A549 (cell line): Measurements from ENCODE around the gene SLC16A10. TPM values are rescaled to one million over a fixed set of nuclear protein-coding genes. Genes with fewer than 3 reads are reported as not detected.

Experiments used
- ATAC-seq, 2 experiments: fragments of 200-7000 bp in 1 of 2; fragments of >200 bp in 1 of 2; cut with Nextera tagmentation in 1 of 2; cut with Tn5 transposase in 1 of 2; 3 replicates each; pipeline versions ENCODE4 v1.8.0 to v1.9.1; 2018 to 2020; ENCODE audit warnings: mild to moderate bottlenecking in 1 of 2, moderate library complexity in 1 of 2
- CTCF ChIA-PET: fragments of 300-600 bp; sonication (Branson Sonifier 250); formaldehyde crosslinking; extraction: SDS; loops from one replicate; lab custom pipeline; 2021; ENCODE audit warnings: antibody characterized with exemption, inconsistent platforms; lab: Yijun Ruan, JAX
- POLR2A ChIA-PET: fragments of 350-600 bp; formaldehyde crosslinking; extraction: SDS; loops from one replicate; lab custom pipeline; 2021; ENCODE audit warnings: antibody characterized with exemption, inconsistent platforms; lab: Yijun Ruan, JAX
- DNase-seq, 2 experiments: peaks; one replicate each; pipeline versions ENCODE4 v3.0.0 to v3.0.0-alpha.2; 2011 to 2016; ENCODE audit warnings: low read depth in 1 of 2, low spot score in 1 of 2
- FAIRE-seq: peaks from 2 replicates; lab custom pipeline; 2011; peaks lifted over from hg19 to GRCh38; lab: Jason Lieb, UNC
- H3K27ac ChIP-seq, 2 experiments: fragments of >200 bp; sonication (Bioruptor Twin); formaldehyde crosslinking; 3 replicates each; pipeline ENCODE4 v1.5.1; 2016 to 2017
- H3K4me1 ChIP-seq: fragments of >200 bp; sonication (Bioruptor Twin); formaldehyde crosslinking; 3 replicates; pipeline ENCODE4 v1.6.1; 2016
- H3K4me2 ChIP-seq: fragments of >200 bp; sonication (Bioruptor Twin); formaldehyde crosslinking; 3 replicates; pipeline ENCODE4 v1.6.1; 2016
- H3K4me3 ChIP-seq: fragments of >200 bp; sonication (Bioruptor Twin); formaldehyde crosslinking; 3 replicates; pipeline ENCODE4 v1.5.1; 2016
- H3K9me3 ChIP-seq: fragments of >200 bp; sonication (Bioruptor Twin); formaldehyde crosslinking; 3 replicates; pipeline ENCODE4 v1.6.1; 2016
- BCL3 ChIP-seq: fragments of >200 bp; sonication (Bioruptor Twin); formaldehyde crosslinking; IDR thresholded peaks from 3 replicates; pipeline ENCODE4 v1.6.1; 2016
- CEBPB ChIP-seq, 2 experiments: fragments of >200 bp in 1 of 2; sonication (Bioruptor Twin) in 1 of 2; formaldehyde crosslinking in 1 of 2; IDR thresholded peaks; 2 replicates each; pipeline ENCODE4 v1.6.1; 2012 to 2016
- CHD2 ChIP-seq: fragments of 150-350 bp; IDR thresholded peaks from 2 replicates; pipeline ENCODE4 v1.6.1; 2014; ENCODE audit warnings: low read length; ENCODE audit not compliant: partially characterized antibody
- CTCF ChIP-seq: fragments of >200 bp; sonication (Bioruptor Twin); formaldehyde crosslinking; IDR thresholded peaks from 3 replicates; pipeline ENCODE4 v1.5.1; 2016
- EHMT2 ChIP-seq: fragments of 200-600 bp; sonication (generic); IDR thresholded peaks from 2 replicates; pipeline ENCODE4 v1.6.1; 2016; ENCODE audit warnings: antibody characterized with exemption, low read depth, mild to moderate bottlenecking, moderate library complexity
- EP300 ChIP-seq, 2 experiments: fragments of >200 bp; sonication (Bioruptor Twin); formaldehyde crosslinking; IDR thresholded peaks; 2 replicates in 1 of 2; 3 replicates in 1 of 2; pipeline ENCODE4 v1.6.1; 2016 to 2017
- FOSL2 ChIP-seq, 2 experiments: fragments of 450-650 bp in 1 of 2; fragments of >200 bp in 1 of 2; sonication (Bioruptor Twin) in 1 of 2; formaldehyde crosslinking; IDR thresholded peaks; 2 replicates each; pipeline versions ENCODE4 v1.5.0 to v1.6.1; 2016 to 2020; ENCODE audit warnings: mild to moderate bottlenecking in 1 of 2, moderate library complexity in 1 of 2
- FOXS1 ChIP-seq: fragments of 250-450 bp; sonication (Bioruptor Pico); IDR thresholded peaks from 2 replicates; pipeline ENCODE4 v1.5.0; 2020; ENCODE audit warnings: mild to moderate bottlenecking, moderate library complexity
- HES2 ChIP-seq: fragments of >200 bp; sonication (Bioruptor Twin); formaldehyde crosslinking; IDR thresholded peaks from 2 replicates; pipeline ENCODE4 v1.6.1; 2016
- HEYL ChIP-seq: fragments of 250-450 bp; sonication (Bioruptor Pico); IDR thresholded peaks from 2 replicates; pipeline ENCODE4 v1.8.0; 2021; ENCODE audit warnings: mild to moderate bottlenecking, moderate library complexity
- HMGXB4 ChIP-seq: fragments of 250-450 bp; sonication (Bioruptor Pico); IDR thresholded peaks from 2 replicates; pipeline ENCODE4 v1.5.0; 2021; ENCODE audit warnings: mild to moderate bottlenecking, moderate library complexity, borderline replicate concordance
- HOXB13 ChIP-seq: fragments of 250-450 bp; sonication (Bioruptor Pico); IDR thresholded peaks from 2 replicates; pipeline ENCODE4 v1.5.0; 2020; ENCODE audit warnings: low read depth, mild to moderate bottlenecking, moderate library complexity
- HOXB5 ChIP-seq: fragments of 250-450 bp; sonication (Bioruptor Pico); IDR thresholded peaks from 2 replicates; pipeline ENCODE4 v1.5.0; 2020; ENCODE audit warnings: mild to moderate bottlenecking, moderate library complexity
- JUN ChIP-seq, 2 experiments: fragments of >200 bp; sonication (Bioruptor Twin); formaldehyde crosslinking; IDR thresholded peaks; 2 replicates in 1 of 2; 3 replicates in 1 of 2; pipeline ENCODE4 v1.6.1; 2016 to 2017
- KDM5A ChIP-seq: fragments of 200-600 bp; sonication (generic); IDR thresholded peaks from 2 replicates; pipeline ENCODE4 v1.6.1; 2016; ENCODE audit warnings: antibody characterized with exemption, mild to moderate bottlenecking
- MAFK ChIP-seq: fragments of 450-650 bp; IDR thresholded peaks from 2 replicates; pipeline ENCODE4 v1.6.1; 2014; ENCODE audit not compliant: partially characterized antibody
- MAZ ChIP-seq: fragments of 150-350 bp; IDR thresholded peaks from 2 replicates; pipeline ENCODE4 v1.6.1; 2014; ENCODE audit warnings: antibody characterized with exemption, low read depth, low read length, borderline replicate concordance
- NR3C1 ChIP-seq: fragments of >200 bp; sonication (Bioruptor Twin); formaldehyde crosslinking; IDR thresholded peaks from 3 replicates; pipeline ENCODE4 v1.6.1; 2017
- PHF8 ChIP-seq: fragments of 200-600 bp; sonication (generic); IDR thresholded peaks from 2 replicates; pipeline ENCODE4 v1.6.1; 2016; ENCODE audit warnings: low read depth, mild to moderate bottlenecking, antibody characterized with exemption, moderate library complexity, borderline replicate concordance
- RAD21 ChIP-seq, 2 experiments: fragments of >200 bp in 1 of 2; sonication (Bioruptor Twin) in 1 of 2; formaldehyde crosslinking in 1 of 2; IDR thresholded peaks in 1 of 2; conservative IDR thresholded peaks in 1 of 2; 2 replicates in 1 of 2; 3 replicates in 1 of 2; pipeline ENCODE4 v1.6.1; 2012 to 2018; ENCODE audit warnings: inconsistent platforms in 1 of 2
- RCOR1 ChIP-seq: fragments of 150-350 bp; IDR thresholded peaks from 2 replicates; pipeline ENCODE4 v1.6.1; 2014; ENCODE audit warnings: antibody characterized with exemption, low read length, low read depth
- TP53 ChIP-seq: fragments of 250-450 bp; sonication (Bioruptor Pico); IDR thresholded peaks from 2 replicates; pipeline ENCODE4 v1.5.0; 2021; ENCODE audit warnings: mild to moderate bottlenecking, moderate library complexity
- ZC3H11A ChIP-seq: fragments of 450-650 bp; IDR thresholded peaks from 2 replicates; pipeline ENCODE4 v1.6.1; 2014; ENCODE audit warnings: antibody characterized with exemption, mild to moderate bottlenecking
- ZFP36 ChIP-seq: fragments of 450-650 bp; IDR thresholded peaks from 2 replicates; pipeline ENCODE4 v1.6.1; 2014; ENCODE audit warnings: borderline replicate concordance; ENCODE audit not compliant: partially characterized antibody
- ZNF302 ChIP-seq: fragments of 250-450 bp; sonication (Bioruptor Pico); IDR thresholded peaks from 2 replicates; pipeline ENCODE4 v1.9.0; 2021; ENCODE audit warnings: inconsistent platforms, mild to moderate bottlenecking, moderate library complexity
- ZSCAN20 ChIP-seq: fragments of 250-450 bp; sonication (Bioruptor Pico); IDR thresholded peaks from 2 replicates; pipeline ENCODE4 v1.8.0; 2022; ENCODE audit warnings: mild to moderate bottlenecking, moderate library complexity
- WGBS: methylation state at CpG from one replicate; pipeline ENCODE4 v1.1.6; 2017; ENCODE audit errors: missing lambda C conversion rate; 5-methylcytosine and 5-hydroxymethylcytosine counted together
- polyA plus RNA-seq, 4 experiments: library from polyadenylated mRNA; depleted of rRNA in 3 of 4; stranded (reverse); fragments of >200 nt; fragmentation: RNase III in 1 of 4; extraction: RNeasy Plus Mini Kit Qiagen cat#74134 plus additional on column Dnase treatment in 1 of 4; gene quantifications; 2 replicates in 3 of 4; 3 replicates in 1 of 4; pipeline ENCODE4 v1.2.3, GENCODE V29; 2011 to 2017

The SLC16A10 gene
- polyA plus RNA-seq, 2 of the 4 experiments (the other 2 are of a cell fraction) = 0.27 to 1.00 TPM

- H3K4me2 ChIP-seq = no peak overlapping the region
- ChIA-PET CTCF (no interaction called here), POLR2A (no interaction called here)
- no peak for FAIRE-seq
- no peak for TF ChIP-seq TP53 (CRISPR knock-in tag)
- no peak for TF ChIP-seq HOXB13 (CRISPR knock-in tag)
- no peak for TF ChIP-seq BCL3
- TF ChIP-seq ZC3H11A = no peak
- TF ChIP-seq CEBPB (IDR thresholded peaks at IDR 0.05) = no peak
- no peak for TF ChIP-seq CHD2
- no peak for TF ChIP-seq PHF8
- TF ChIP-seq ZFP36 = no peak
- TF ChIP-seq HMGXB4 = no peak
- no peak for TF ChIP-seq HOXB5 (CRISPR knock-in tag)
- TF ChIP-seq ZNF302 (CRISPR knock-in tag) = no peak
- TF ChIP-seq KDM5A = no peak
- TF ChIP-seq HEYL (CRISPR knock-in tag) = no peak
- no peak for TF ChIP-seq RAD21 (conservative IDR thresholded peaks at IDR 0.05 in 1 of 2, IDR thresholded peaks at IDR 0.05 in 1 of 2)
- no peak for TF ChIP-seq ZSCAN20 (CRISPR knock-in tag)
- no peak for TF ChIP-seq FOXS1
- no peak for TF ChIP-seq FOSL2 (IDR thresholded peaks at IDR 0.05)
- no peak for TF ChIP-seq FOSL2 (CRISPR knock-in tag; IDR thresholded peaks at IDR 0.05)
- TF ChIP-seq MAFK = no peak
- H3K9me3 ChIP-seq = no peaks in the 10 kb centered on the region
- H3K4me1 ChIP-seq = no peaks in the 10 kb centered on the region
- no peak for DNase-seq
- ATAC-seq = no peak
- H3K27ac ChIP-seq = no peak overlapping the region
- no peak overlapping the region for H3K4me3 ChIP-seq
Observed at GRCh38 chr6:111162504-111162903, 75.2 kb downstream of the SLC16A10 start.

- WGBS = 64% methylated on average over 6 of the region's 6 CpGs
Observed at GRCh38 chr6:111171577-111172400, 84.5 kb downstream of the SLC16A10 start.

More at GRCh38 chr6:111171577-111172400, 84.5 kb downstream of the SLC16A10 start:
- ATAC-seq (no peak), FAIRE-seq (no peak), DNase-seq (no peak)
- Histone ChIP-seq H3K4me3 (no peak overlapping the region), H3K4me2 (no peak overlapping the region), H3K4me1 (no peaks in the 10 kb centered on the region), H3K27ac (no peak overlapping the region), H3K9me3 (no peaks in the 10 kb centered on the region)
- POLR2A ChIA-PET = no interaction called here
- TF ChIP-seq EP300 (IDR thresholded peaks at IDR 0.05) (no peak), NR3C1 (no peak), FOXS1 (no peak), JUN (IDR thresholded peaks at IDR 0.05) (no peak), EHMT2 (no peak), CTCF (no peak), HES2 (no peak), TP53 (CRISPR knock-in tag) (no peak), PHF8 (no peak), MAZ (no peak), RCOR1 (no peak), MAFK (no peak)
- CTCF ChIA-PET = no interaction called here
